GM20000 (cell line): ENCODE data around the gene HBEGF.

ENCODE experiments used
- DNase-seq: peaks from one replicate; pipeline ENCODE4 v3.0.0; 2012; ENCODE audit warnings: low spot score
- CTCF ChIP-seq: IDR thresholded peaks from 2 replicates; pipeline ENCODE4 v1.5.1; 2012; ENCODE audit warnings: mild to moderate bottlenecking, control low read depth; ENCODE audit errors: extremely low read depth, missing control alignments

Gene HBEGF

GRCh38 chr5:140381972-140382371 is 35.6 kb upstream of the HBEGF start:
- no peak for DNase-seq
- TF ChIP-seq CTCF, result no peak

- DNase-seq, result no peak
- TF ChIP-seq CTCF, result no peak
Measured at GRCh38 chr5:140381351-140381750, 34.9 kb upstream of the HBEGF start.

GRCh38 chr5:140372971-140373487 is 26.6 kb upstream of the HBEGF start:
- DNase-seq, result peak; percentile 59
- TF ChIP-seq CTCF, result peak; percentile 84

GRCh38 chr5:140371356-140372151 is 25.2 kb upstream of the HBEGF start:
- TF ChIP-seq CTCF, result no peak
- no peak for DNase-seq

- no peak for DNase-seq
- no peak for TF ChIP-seq CTCF
Measured at GRCh38 chr5:140367256-140368013, 21.0 kb upstream of the HBEGF start.

GRCh38 chr5:140366589-140367255 is 20.3 kb upstream of the HBEGF start:
- DNase-seq, result peak; percentile 0
- TF ChIP-seq CTCF, result no peak
